ENCODE data around the gene BNC2.

BNC2 gene

DNA sequence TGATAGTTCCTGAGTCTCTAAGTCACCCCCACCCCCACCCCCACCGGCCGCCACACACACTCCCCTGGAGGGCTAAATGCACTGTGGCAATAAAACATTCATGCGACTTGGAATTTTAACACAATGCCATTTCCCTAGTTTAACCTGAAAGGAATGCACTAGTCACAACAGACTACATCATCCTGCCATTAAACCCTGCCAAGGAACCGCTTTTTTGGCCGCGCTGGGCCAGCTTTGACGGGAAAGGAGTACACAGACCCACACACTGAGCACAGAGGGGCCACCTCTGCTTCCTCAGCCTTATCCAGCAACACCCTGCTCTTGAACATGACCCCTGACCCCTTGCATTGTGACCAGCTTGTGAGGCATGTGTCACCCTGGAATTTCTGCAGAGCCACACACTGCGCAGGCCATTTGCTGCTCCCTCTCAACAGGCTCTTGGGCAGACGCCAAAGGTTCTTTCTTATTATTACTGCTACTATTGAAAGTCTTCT, 165.3 kb downstream of the BNC2 start:
- no peak for DNase-seq

DNA sequence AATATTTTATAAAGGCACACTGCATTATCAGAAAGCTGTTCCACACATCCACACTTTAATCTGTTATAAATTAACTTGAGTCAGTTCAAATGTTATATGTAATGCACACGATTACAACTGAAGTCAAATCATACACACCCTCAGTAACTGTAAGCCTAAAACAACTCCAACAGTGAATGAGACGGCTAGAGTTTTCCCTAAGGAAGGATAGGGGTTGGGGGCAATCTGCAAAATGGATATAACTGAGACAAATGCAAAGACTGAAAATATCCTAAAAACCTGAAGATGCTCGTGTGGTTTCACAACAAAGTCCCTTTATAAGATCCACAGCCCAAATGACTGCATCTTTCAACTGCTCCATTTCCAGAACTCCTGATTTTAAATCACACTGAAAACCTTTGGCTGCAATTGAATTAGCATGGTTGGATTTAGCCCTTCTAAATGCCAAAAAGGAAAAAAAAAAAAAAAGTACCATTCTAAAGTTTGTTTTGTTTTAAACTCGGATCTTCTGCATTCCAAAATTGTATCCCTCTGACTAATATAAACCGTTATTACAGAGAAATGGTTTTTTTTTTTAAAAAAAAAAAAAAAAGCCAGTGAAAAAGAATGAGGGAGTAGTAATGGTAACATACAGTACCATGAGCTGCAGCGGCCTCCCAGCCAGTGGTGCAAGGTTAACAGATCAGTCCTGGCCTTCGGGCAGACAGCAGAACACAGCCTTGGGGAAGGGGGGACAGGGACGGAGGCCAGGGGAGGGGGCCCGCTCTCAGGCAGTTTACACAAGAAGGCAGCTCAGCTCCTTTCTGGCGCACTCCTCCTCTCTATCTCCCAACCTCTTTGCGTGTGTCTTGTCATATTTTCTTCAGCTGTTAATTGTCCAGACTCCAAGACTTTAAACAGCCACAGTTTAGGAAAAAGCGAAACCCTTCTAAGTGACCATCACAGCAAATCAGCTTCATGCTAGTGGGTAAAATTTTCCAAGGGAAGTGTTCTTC, 166.1 kb downstream of the BNC2 start:
- DNase-seq, result no peak

DNA sequence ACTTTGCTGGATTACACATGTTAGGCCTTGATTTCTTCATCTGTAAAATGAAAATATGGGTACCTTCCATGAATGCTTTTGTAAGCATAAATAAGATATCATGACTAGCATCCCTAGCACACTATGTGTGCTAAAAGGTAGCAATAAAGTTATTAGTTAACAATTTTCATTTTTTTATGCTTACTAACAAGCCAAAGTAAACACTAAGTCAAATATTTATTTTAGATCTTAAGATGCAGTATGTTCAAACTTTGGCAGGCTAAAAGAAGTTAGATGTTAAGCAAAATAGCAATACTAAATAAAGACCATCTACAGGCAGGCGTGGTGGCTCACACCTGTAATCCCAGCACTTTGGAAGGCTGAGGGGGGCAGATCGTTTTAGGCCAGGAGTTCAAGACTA, 169.1 kb downstream of the BNC2 start:
- no peak for DNase-seq

DNA sequence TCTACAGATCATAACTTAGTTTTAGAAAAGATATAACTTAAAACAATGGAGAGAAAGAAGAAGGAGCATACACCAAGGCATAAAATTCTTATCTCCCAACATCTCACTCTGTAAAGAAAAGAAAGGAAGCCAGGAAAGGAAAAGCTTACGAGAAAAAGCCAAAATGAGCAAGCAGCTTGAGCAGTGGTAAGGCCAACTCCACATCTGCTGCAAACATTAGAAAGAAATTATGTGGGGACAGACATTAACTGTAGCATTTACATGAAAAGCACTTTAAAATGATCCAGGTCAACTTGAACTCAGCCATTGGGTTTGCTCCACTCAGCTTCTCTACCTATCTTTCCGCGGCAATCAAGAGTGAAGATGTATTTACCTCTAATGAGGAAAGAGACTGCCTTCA, 176.9 kb downstream of the BNC2 start:
- no peak for DNase-seq

DNA sequence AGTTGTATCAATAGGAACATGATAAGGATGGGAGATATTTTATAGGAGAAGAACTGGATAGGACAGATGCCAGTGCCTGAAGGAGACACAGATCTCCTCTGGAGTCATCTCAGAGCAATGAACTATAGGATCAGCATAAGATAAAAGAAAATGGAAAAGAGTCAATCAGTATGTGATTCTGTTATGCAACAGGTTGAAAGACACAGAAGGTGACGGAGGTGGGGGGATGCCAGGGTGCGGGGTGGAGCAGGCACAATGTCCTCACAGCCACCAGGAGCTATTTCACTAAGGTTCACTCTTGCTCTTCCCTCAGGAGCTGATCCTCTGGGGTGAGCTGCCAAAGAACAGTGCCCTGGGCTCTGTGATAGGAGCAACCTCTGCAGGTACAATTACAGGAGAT, 179.8 kb downstream of the BNC2 start:
- DNase-seq, result no peak

DNA sequence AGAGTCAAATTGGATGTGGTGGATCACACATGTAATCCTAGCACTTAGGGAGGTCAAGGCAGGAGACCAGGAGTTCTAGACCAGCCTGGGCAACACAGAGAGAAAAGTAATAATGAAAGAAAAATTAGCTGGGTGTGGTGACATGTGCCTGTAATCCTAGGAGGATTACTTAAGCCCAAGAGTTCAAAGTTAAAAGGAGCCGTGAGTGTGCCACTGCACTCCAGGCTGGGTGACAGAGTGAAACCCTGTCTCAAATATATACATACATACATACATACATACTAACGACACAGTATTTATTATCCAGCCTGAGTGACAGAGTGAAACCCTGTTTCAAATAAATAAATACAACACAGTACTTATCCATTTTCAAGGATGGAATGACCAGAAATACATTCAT, 180.3 kb downstream of the BNC2 start:
- DNase-seq, result no peak

DNA sequence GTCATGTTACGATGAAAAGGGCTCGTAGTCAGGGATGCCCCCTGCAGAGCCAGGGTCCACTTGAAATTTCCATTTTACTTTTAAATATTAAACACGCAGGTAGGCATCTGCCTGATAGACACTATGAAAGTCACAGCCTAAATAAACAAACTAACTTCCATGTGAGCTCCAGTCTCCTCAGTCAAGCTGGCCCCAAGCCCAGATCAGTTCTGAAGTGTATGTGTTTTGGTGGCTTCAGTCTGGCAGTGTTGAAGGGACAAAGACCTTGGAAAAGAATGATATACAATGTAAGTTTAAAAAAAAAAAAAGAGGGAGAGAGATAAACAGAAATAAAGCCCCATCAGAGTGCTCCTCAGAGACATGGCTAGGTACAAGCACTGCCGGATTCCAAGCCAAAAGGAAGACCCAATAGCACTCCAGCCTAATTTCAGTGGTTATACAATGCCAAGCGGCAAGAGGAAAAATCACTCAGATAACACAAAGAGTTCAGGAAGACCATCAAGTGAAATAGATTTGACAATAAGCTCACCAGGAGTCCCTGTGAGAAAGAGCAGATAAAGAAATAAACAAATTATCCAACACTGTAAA, 181.0 kb downstream of the BNC2 start:
- DNase-seq, result no peak

DNA sequence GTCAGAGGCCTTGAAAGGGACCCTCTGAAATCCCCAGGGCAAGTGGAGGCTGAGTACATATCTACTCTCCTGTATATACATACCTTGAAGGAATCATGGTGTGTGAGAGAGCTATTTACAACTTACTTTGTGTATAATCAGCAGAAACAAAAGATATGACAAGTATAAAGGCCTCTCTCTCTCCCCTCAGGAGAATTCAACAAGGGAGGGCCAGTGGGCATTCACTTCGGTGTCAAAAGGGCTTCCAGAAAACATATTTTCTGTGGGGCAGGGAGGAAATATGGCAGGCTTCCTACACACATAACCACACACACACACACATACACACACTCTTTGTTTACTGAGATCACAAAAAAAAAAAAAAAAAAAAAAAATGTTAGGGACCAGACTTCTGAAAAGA, 181.7 kb downstream of the BNC2 start:
- DNase-seq, result no peak

DNA sequence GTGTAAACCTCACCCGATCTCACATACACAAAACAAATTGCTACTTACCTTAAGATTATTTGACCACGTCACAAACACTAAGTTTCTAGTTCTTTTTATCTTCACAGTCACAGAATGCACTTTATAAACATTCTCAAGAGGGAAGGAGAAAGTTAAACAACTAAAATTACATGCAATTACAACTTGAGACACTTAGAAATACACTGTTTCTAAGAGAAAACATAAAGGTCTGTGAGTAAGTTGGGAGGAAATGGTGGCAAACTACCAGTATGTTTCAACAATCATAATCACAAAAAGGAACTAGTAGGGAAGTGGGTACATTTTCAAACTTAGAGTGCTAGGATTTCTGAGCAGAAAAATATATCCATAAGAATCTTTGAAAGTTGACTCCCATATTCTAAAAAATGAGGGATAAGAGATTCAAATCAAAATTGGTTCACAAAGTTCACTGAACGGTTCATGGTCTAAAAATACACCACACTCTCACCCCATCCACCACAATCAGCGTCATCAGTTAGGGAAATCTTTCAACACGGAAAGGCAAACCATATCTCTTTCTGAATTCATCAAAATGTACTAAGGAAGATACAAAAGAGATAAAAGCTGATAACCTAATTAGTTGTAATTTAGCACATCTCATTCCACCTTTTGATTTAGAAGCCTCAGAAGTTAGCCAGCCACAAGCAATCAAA, 182.6 kb downstream of the BNC2 start:
- DNase-seq, result no peak

DNA sequence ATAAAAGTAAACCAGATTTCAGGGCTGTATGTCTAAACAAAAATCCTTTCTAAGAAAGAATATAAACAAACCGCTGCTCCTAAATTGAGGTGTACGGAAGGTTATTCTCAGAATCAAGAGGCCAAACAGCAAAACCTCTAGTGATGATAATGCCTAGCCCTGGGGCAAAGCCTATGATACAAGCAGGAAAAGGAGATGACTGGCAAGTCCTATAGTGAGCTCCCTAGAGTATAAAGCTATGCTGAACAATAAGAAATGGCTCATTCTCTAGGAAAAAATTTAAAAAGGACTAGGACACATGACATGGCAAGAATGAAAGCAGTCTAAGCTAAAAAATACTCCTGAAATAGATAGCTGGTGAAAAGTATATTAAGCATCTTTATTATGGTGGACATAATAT, 187.1 kb downstream of the BNC2 start:
- no peak for DNase-seq

DNA sequence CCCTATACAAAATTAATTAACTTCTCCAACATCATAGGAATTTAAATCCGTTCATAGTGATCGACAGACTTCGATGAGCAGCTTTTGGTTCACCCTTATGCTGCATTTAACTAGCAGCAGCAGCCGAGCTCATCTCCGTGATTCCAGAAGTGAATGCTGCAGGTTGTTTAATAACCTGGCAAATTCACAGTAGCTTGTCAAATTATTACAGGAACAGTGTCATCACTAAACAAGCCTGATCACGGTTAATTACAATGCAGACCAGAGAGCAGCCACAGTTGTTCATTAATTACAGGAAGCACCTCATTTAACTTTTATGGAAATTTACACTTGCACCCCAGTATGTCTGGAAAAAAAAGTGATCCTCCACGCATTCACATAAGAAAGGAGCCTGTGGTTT, 188.2 kb downstream of the BNC2 start:
- no peak for DNase-seq

DNA sequence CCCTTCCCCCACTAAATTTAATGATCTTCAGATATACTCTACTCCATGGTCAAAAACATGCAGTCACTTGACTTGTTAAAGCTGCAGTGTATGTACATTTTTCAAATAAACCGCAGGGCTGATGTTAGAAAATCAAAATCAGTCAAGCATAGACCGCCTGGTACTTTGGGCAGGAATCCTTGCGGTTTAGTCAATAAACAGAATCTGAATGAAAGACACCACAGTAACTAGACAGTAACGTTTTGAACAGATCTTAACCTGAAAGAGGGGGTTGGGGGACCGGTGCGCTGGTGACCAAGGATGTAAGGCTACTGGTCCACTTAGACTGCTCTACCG, 188.8 kb downstream of the BNC2 start:
- no peak for DNase-seq

DNA sequence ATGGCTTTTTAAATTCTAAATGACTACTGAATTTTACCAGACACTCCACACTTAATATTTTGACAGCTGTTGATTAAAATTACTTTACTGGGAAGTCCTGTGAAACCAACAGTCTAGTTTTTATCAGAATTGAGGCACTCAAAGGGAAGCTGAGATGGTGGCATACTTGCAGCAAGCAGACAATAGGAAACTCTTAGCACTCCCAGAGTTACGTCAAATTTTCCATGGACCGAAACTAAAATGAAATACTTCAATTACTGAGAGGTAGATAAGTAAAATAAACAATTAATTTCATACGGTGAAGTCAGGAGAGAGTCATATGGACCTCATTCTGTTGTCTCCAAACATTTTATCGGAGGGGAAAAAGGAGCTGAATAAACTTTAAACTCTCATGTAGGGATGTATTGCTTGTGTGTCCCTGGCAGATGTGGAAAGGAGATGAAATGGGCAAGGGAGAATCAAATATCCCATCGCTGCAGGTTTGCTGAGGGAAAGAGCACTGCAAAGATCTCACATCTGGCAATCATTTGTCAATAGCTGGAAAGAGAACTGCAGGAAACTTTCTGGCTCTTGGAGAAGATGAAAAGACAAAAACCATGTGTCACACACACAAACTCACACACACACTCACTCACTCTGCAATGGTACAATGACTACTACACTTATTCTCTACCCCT, 189.4 kb downstream of the BNC2 start:
- no peak for DNase-seq

DNA sequence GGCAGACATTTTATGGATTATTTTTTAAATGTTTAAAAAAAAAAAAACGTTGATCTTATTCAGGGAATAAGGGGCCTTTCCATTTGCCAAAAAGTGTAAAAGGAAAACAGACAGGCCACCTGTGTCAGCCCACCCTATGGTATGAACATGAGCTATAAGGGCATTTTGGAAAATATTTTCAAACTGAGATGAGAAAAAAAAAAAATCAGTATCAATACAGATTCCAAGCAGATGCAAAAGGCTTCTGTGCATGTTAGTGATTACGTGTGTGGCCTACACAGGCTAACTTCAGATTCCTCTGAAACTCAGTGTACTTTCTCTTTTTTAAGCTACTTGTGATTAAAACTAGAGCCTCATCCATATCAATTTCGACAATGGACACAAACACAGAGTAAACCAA, 189.9 kb downstream of the BNC2 start:
- no peak for DNase-seq

DNA sequence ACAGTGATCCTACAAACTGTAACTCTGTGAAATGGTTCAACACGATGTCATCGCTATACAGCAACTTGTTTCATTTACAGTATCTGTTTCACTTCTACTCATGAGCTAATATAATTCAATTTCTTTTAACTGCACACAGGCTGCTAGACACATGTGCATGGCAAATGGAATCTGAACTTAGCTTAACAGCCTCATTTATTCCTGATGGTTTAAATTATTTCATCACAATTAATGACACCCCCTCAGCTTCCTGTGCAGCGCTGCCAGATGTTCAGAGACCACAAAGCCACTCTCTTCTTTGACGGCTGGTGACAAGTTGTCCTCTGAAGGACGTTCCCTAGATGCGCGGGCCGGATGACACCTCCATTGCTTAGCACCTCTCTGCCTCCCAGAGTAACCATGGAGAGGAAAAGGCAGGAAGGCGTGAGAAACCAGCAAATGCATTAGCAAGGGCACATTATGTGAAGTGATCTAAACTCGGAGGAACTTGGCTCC, 191.1 kb downstream of the BNC2 start:
- DNase-seq, result no peak

DNA sequence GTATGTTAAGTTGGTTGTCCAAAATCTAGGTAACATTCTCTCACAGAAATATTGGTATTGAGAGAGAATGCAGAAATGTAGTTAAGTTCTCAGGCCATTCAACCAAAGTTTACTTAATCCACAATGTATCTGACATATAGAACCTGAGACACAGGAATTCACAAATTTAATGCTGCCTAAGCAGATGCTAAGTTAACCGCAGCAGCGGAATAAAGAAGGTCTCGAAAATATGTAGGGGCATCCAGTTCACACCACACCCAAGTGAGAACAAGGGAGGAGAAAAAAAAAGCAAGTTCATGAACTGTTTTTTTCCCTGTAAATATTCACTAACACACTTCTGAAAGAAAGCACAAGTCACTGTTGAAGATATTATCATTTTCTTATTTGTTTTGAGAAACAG, 194.0 kb downstream of the BNC2 start:
- DNase-seq, result no peak

DNA sequence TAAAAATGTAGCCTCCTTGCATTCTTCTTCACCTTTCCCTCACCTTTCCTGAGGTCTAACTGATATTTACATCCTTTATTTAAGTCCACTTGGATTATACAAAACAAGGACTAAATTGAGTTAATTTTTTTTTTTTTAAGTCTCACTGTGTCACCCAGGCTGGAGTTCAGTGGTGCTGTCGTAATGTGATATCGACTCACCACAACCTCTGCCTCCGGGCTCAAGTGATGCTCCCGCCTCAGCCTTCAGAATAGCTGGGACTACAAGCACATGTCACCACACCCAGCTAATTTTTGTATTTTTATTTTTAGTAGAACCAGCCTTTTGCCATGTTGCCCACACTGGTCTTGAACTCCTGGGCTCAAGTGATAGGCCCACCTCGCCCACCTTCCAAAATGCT, 195.3 kb downstream of the BNC2 start:
- no peak for DNase-seq

DNA sequence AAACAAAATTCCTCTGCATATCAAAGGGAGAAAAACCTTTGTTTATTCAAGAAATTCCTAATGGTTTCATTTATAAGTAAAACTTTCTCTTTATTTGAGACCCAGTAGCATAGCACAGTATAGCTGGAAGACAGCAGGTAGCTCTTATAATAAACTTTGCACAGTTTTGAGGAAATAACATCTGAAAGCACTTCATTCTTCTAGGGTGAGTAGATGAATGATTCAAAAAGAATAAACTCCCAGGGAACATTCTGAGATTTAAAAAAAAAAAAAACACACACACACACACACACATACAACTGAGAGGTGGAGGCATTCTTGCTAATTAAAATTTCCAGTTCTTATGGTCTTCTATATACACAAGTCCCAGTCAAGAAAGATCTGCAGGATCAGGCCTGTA, 197.3 kb downstream of the BNC2 start:
- no peak for DNase-seq

DNA sequence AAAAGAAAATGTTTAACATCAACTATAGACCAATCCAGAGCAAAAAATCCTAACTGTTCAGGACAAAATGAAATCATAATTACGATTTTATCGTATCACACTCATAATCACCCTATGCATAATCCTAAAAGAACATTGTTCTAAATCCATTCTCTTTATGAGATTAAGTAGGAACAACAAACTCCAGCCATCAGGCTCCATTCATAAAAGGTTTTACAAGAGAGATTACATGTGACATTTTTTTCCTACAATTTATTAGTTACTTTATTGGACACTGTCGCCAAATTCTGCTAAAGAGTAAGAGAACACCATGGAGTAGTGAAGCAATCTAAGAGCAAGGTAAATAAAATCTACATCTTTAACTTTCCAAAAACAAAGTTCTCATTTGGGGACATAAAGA, 198.0 kb downstream of the BNC2 start:
- no peak for DNase-seq

DNA sequence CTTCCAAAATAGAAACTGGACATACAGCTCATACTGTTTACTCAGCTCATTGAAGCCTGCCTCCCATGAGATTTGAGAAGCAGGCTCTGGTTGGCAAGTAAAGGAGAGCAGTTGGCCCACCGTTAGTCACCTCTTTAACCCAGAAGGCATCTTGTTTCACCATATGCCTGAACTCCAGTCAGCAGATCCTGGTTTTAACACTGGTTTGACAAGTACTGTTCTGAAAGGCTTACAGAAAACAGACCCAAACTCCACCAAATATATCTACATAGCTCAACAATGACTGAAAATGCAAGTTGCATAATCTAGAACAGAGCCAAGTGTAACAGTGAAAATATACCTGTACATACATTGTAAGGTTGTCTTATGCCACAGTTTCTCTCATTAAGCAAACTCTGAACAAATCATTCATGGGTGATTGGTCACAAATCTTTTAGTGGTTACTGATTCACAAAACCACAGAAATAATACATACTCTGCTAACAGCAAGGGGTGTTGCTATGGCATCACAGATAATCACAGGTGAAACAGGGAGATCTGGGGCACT, 198.8 kb downstream of the BNC2 start:
- no peak for DNase-seq

DNA sequence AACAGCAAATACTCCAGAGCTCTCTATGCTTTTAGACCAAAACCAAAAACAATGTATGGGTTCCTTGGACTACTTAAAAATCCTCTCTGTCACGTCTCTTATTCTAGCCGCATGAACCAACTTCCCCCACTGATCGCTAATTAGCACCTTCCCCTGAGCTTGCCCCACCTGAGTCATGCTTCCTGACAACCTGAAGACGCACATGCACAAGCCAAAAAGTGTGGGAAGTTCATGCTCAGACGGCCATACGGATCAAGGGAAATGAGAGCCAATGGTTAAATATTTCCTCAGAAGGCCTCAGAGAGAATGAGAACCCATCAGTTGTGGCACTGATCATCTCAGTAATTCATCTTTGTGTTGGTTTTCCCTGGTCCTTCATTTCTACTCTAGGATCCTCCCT, 199.7 kb downstream of the BNC2 start:
- DNase-seq, result no peak

DNA sequence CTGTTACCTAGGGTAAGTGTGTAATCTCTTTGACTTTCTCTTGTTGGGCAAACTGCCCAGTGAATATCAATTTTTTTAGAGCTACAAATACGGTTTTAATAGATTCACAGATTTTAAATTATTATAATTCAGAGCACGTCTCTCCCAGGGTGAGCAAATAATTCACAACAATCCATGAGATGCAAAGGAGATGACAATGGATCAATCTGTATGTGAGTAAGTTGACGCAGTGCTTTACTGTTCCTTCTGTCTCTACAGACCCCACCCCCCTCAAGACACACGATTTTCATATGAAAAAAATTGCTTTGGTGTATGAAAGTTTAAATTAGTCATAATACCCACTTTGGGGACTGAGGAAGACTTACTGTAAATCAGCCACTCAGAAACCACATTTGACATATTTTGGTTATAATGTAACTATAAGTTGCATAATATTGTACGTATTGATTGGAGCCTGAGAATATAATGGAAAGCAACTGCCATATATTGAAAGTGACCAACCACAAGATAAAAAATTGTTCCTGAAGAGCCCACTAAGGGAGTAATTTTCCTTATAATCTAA, 201.7 kb downstream of the BNC2 start:
- no peak for DNase-seq

DNA sequence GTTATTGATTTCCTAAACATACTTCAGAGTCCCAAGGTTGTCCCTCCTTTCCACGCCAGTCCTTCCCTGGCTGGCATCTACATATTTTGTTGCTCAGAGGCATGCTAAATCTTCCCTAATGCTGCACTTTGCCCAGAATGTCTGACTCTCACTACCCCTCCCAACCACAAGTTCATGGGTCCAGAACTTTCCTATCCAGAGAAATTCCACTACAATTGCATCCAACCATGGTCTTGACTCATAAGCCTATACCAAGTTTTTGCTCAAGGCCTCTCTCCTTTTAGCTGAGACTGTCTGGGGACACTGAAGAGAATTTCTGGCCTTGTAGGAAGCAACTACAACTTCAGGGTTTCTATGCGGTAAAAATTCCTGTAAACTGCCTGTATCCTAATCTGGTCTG, 206.3 kb downstream of the BNC2 start:
- DNase-seq, result no peak

Measured in Kasumi-1 (cell line).